Adipocyte (in vitro differentiated cells): ENCODE measurements around the gene TXNDC2.

Experiments used
- DNase-seq: peaks from one replicate; pipeline ENCODE4 v3.0.0-alpha.2; 2015; ENCODE audit warnings: low read depth
- H3K27me3 ChIP-seq: replicated peaks from 2 replicates; pipeline ENCODE4 v1.7.0; 2013; ENCODE audit warnings: mild to moderate bottlenecking, low read length, moderate library complexity; ENCODE audit not compliant: control insufficient read depth, insufficient read depth
- H3K36me3 ChIP-seq: 2 replicates; pipeline ENCODE4 v1.7.0; 2013; ENCODE audit warnings: low read length, mild to moderate bottlenecking, moderate library complexity; ENCODE audit not compliant: control insufficient read depth, insufficient read depth, severe bottlenecking
- H3K4me1 ChIP-seq: 2 replicates; pipeline ENCODE4 v1.7.0; 2013; ENCODE audit warnings: mild to moderate bottlenecking, low read length, moderate library complexity; ENCODE audit not compliant: control insufficient read depth, insufficient read depth
- H3K4me3 ChIP-seq: 2 replicates; pipeline ENCODE4 v1.7.0; 2013; ENCODE audit warnings: mild to moderate bottlenecking, low read length, moderate library complexity
- H3K9ac ChIP-seq: 2 replicates; pipeline ENCODE4 v1.7.0; 2013; ENCODE audit warnings: mild to moderate bottlenecking, low read length, moderate library complexity
- H3K9me3 ChIP-seq: 2 replicates; pipeline ENCODE4 v1.7.0; 2013; ENCODE audit warnings: mild to moderate bottlenecking, low read length, moderate library complexity; ENCODE audit not compliant: control insufficient read depth

Gene TXNDC2

GRCh38 chr18:9914584-9915290, 29.0 kb downstream of the TXNDC2 start:
- Histone ChIP-seq H3K4me1 (peaks cover 38% of the 10 kb centered on the region), H3K4me3 (peak overlapping the region; percentile 98), H3K9ac (peak overlapping the region; percentile 97), H3K36me3 (no peaks in the 10 kb centered on the region), H3K9me3 (no peaks in the 10 kb centered on the region), H3K27me3 (no peaks in the 10 kb centered on the region)
- DNase-seq: peak; percentile 87

DNA sequence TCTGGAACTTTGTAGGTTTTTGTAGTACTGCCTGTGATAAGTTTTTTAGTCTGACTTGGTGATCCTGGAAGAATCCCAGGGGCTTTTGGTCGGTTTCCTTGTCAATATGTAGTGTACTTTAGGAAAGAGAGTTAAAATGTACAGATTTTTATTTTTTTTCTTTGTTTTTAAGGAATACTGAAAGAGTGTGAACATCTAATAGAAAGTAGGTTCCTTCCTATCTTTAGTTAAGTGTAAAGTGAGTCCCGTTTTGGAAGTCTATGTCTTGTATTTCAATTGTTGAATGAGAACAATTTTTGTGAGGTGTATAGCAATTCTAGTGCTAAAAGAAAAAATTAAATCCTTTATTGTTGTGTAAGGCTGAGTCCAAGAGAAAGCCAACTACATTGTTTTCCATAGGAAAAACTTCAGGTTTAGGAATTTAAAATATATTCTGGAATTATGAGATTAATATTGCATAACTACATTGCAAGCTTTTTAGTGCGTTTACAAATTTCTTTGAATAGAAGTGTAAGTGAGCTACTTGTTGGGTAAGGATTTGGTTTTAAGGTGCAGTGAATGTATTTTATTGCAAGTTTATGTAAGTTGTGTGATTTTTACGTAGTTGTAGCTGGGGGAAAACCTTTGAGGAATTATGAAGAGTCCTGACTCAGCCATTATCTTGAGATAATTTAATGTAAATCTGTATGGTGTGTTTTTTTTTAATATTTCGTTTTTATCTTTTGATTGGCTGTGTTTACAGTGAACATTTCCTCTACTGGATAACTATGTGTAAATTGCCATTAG, 29.7 kb downstream of the TXNDC2 start:
- Histone ChIP-seq H3K4me1 (peaks cover 42% of the 10 kb centered on the region), H3K27me3 (no peaks in the 10 kb centered on the region), H3K4me3 (peak overlapping the region; percentile 98), H3K9me3 (no peaks in the 10 kb centered on the region), H3K9ac (peak overlapping the region; percentile 97), H3K36me3 (no peaks in the 10 kb centered on the region)
- DNase-seq: no peak

- H3K4me1 ChIP-seq: peaks cover 44% of the 10 kb centered on the region
- peak overlapping the region; percentile 98 for H3K4me3 ChIP-seq
- H3K9ac ChIP-seq: peak overlapping the region; percentile 97
- no peaks in the 10 kb centered on the region for H3K36me3 ChIP-seq
- no peaks in the 10 kb centered on the region for H3K27me3 ChIP-seq
- no peaks in the 10 kb centered on the region for H3K9me3 ChIP-seq
- DNase-seq: peak; percentile 51
These were observed 30.4 kb downstream of the TXNDC2 start for GRCh38 chr18:9916077-9916639.

- Histone ChIP-seq H3K9ac (no peak overlapping the region), H3K4me3 (peak overlapping the region; percentile 98), H3K36me3 (no peaks in the 10 kb centered on the region), H3K9me3 (no peaks in the 10 kb centered on the region), H3K4me1 (peaks cover 44% of the 10 kb centered on the region), H3K27me3 (no peaks in the 10 kb centered on the region)
- DNase-seq: no peak
These were observed 31.0 kb downstream of the TXNDC2 start for GRCh38 chr18:9916808-9917207.

DNA sequence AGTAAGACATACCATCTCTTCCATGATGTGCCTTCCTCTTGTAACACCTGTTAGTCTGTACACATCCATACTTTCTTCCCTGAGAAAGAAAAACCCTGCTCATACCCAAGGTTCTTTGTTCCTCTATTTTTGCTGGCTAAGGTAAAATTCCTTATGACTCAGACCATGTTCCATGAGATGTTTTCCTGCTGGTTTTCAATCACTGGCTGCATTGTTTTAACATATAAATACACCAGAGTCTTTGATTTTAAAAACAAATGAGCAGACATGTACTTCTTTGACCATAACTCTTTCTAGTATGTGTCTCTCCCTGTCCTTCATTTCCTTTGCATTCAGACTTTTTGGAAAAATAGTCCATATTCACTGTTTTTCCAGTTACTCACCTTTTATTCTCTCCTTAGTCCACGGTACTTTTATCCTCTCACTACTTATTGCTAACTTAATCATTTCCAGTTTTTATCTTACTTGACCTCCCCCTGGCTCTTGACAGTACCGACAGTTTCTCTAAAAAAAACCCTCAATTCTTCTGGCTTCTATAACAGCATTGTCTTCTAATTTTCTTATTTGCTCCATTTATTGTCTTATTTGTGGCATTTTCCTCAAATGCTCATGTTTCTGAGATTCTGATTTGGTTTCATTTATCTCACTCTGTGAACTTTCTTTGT, 32.4 kb downstream of the TXNDC2 start:
- H3K9me3 ChIP-seq: no peaks in the 10 kb centered on the region

GRCh38 chr18:9919564-9920232, 33.9 kb downstream of the TXNDC2 start:
- no peak overlapping the region for H3K4me3 ChIP-seq
- no peak for DNase-seq
- no peaks in the 10 kb centered on the region for H3K36me3 ChIP-seq
- H3K4me1 ChIP-seq: peaks cover 54% of the 10 kb centered on the region
- no peaks in the 10 kb centered on the region for H3K27me3 ChIP-seq
- H3K9me3 ChIP-seq: no peaks in the 10 kb centered on the region
- no peak overlapping the region for H3K9ac ChIP-seq

More for the DNA sequence above, 32.4 kb downstream of the TXNDC2 start:
- H3K4me1 ChIP-seq: peaks cover 44% of the 10 kb centered on the region
- DNase-seq: peak; percentile 34
- no peaks in the 10 kb centered on the region for H3K36me3 ChIP-seq
- no peaks in the 10 kb centered on the region for H3K27me3 ChIP-seq
- H3K4me3 ChIP-seq: peak overlapping the region; percentile 47
- no peak overlapping the region for H3K9ac ChIP-seq

- Histone ChIP-seq H3K27me3 (no peaks in the 10 kb centered on the region), H3K4me1 (peaks cover 63% of the 10 kb centered on the region), H3K4me3 (no peak overlapping the region), H3K36me3 (no peaks in the 10 kb centered on the region), H3K9ac (no peak overlapping the region), H3K9me3 (no peaks in the 10 kb centered on the region)
- DNase-seq: no peak
These were observed 37.0 kb downstream of the TXNDC2 start for GRCh38 chr18:9922592-9923311.

DNA sequence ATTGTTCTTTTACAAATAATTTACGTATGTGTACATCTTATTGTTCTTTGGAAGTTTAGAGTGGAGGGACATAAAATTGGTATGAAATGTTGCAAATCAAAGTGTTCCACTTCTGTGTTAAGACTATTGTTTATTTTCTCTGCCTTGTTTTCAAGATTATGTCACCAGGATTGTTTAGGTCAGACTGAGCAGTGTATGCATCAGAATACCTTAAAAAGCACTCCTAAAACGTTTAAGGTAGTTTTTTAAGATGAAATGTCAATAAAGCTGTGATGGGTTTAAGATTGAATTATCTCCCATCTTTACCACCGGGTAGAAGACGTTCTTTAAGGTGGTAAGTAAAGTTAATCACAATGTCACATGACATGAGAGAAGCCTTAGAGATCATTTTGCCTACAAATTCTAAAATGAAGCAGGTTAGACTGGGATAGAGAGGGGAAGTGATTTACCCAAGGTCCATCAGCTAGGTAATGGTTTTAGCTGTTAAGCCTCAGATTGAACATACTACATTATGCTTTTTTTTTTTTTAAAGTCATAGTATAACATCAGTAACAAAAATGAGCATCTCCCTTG, 38.7 kb downstream of the TXNDC2 start:
- no peak for DNase-seq
- H3K9ac ChIP-seq: no peak overlapping the region
- H3K36me3 ChIP-seq: no peaks in the 10 kb centered on the region
- no peaks in the 10 kb centered on the region for H3K27me3 ChIP-seq
- H3K9me3 ChIP-seq: no peaks in the 10 kb centered on the region
- H3K4me1 ChIP-seq: peaks cover 57% of the 10 kb centered on the region
- no peak overlapping the region for H3K4me3 ChIP-seq

DNA sequence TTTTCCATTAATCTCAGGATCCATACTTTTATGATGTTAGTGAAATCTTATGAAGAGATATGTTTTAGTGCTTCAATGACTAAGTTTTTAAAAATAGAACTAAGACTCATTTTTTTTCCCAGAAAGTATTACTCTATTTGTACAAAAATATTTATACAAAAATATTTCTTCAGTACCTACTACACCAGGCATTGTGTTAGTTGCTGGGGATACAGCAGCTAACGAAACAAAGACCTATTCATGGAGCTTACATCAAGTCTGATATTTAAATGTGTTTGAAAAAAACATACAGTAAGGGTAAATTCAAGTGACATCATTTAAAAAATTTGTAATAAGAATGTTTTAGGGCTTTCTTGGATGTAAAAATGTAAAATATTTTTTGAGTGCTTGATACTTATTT, 39.6 kb downstream of the TXNDC2 start:
- Histone ChIP-seq H3K36me3 (no peaks in the 10 kb centered on the region), H3K27me3 (no peaks in the 10 kb centered on the region), H3K4me3 (no peak overlapping the region), H3K9me3 (no peaks in the 10 kb centered on the region), H3K4me1 (peaks cover 52% of the 10 kb centered on the region), H3K9ac (no peak overlapping the region)
- no peak for DNase-seq

DNA sequence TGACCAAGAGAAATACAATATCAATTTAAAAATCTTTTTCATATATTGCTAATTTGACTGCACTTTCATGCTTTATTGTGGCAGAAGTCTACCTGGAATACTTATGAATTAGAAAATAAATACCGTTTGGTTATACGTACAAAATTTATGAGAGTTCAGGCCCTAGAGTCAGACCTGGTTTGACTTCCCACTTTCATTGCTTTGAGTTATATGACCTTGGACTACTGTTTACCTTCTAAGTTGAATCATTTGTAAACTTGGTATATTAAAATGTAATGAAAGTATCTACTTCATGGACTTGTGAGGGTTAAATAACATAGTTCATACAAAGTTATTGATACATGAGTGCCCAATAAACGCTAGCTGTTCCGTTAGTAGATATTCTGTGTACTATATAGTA, 40.0 kb downstream of the TXNDC2 start:
- no peak overlapping the region for H3K4me3 ChIP-seq
- no peaks in the 10 kb centered on the region for H3K36me3 ChIP-seq
- no peak for DNase-seq
- no peak overlapping the region for H3K9ac ChIP-seq
- no peaks in the 10 kb centered on the region for H3K9me3 ChIP-seq
- peaks cover 49% of the 10 kb centered on the region for H3K4me1 ChIP-seq
- no peaks in the 10 kb centered on the region for H3K27me3 ChIP-seq
